Stomach smooth muscle (tissue), 2 donors: ENCODE measurements around the gene SLX9.

Source experiments
- H3K27ac ChIP-seq: one replicate; pipeline ENCODE4 v1.7.0; 2013; ENCODE audit warnings: mild to moderate bottlenecking, low read length, inconsistent platforms
- H3K27me3 ChIP-seq, 2 donors: one replicate each; pipeline ENCODE4 v1.7.0; 2013; ENCODE audit warnings: low read length in 2 of 2; ENCODE audit not compliant: insufficient read depth in 2 of 2, control insufficient read depth in 1 of 2
- H3K36me3 ChIP-seq, 2 donors: one replicate each; pipeline ENCODE4 v1.7.0; 2013; ENCODE audit warnings: low read length in 2 of 2; ENCODE audit not compliant: control insufficient read depth in 2 of 2, insufficient read depth in 2 of 2
- H3K4me1 ChIP-seq: one replicate; pipeline ENCODE4 v1.7.0; 2013; ENCODE audit warnings: low read length; ENCODE audit not compliant: control insufficient read depth, insufficient read depth
- H3K4me3 ChIP-seq, 2 donors: one replicate each; pipeline ENCODE4 v1.7.0; 2013; ENCODE audit warnings: low read length in 2 of 2
- H3K9ac ChIP-seq, 2 donors: one replicate each; pipeline ENCODE4 v1.7.0; 2013; ENCODE audit warnings: low read length in 2 of 2, mild to moderate bottlenecking in 1 of 2
- H3K9me3 ChIP-seq, 2 donors: one replicate each; pipeline ENCODE4 v1.7.0; 2013; ENCODE audit warnings: low read length in 2 of 2; ENCODE audit not compliant: control insufficient read depth in 2 of 2
- donor health status: healthy.
- donor health status: Pancreatic carcinoma.

Gene SLX9

DNA sequence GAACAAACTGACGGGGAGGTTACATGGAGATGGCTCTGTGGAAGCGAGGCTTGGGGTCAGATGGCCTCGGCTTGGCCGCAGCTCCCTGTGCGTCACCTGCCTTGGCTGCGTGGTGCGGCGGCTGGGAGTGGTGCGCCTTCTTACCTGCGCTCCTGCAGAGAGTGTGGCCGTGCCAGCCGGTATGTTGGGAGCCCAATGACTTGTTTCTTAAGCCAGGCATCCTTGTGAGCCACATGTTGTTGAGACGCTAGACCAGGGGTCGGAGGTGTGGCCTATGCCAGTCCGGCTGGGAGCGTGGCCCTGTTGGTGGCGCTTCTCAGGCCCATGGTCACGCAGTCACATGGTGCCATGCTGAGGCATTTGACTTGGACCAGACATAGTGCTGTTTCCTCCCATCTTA, 10.5 kb downstream of the SLX9 start:
- Histone ChIP-seq H3K36me3 (peaks cover 4 to 5% of the 10 kb centered on the region in 2 donors), H3K4me1 (peaks cover 45% of the 10 kb centered on the region), H3K27me3 (no peaks in the 10 kb centered on the region), H3K9ac (no peak overlapping the region), H3K9me3 (no peaks in the 10 kb centered on the region), H3K4me3 (no peak overlapping the region), H3K27ac (no peak overlapping the region)

DNA sequence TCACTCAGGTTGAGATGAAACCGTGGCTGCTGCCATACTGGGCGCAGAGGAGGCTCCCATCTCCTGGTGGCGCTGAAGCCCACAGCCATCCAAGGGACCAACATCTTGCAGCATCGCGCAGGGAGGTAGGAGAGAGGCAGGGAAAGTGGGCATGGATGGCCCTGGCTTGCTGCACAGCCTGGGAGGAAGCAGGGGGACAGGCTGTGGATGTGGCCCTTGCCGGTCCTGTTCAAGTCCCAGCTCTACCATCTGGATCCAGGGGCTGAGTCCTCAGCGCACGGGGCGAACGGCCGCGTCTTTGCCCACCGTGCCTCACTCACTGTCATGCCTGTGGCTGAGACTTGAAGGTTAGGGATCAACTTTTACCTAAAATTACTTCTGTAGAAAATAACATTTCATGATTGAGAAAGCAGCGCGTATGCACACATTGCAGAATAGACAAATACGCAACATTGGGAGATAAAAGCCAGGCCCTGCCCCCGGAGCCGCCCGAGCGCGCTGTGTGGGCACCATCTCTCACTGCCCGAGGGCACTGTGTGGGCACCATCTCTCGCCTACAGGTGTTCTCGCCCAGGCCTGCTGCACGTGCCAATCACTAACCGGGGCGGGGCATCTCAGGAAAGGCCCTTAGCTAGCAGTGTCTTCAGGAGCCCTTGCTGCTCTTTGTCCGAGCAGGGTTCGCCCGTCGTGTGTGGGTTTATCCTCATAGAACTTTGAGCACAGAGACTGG, 11.5 kb downstream of the SLX9 start:
- no peak overlapping the region for H3K27ac ChIP-seq
- H3K9me3 ChIP-seq = no peaks in the 10 kb centered on the region
- H3K27me3 ChIP-seq = no peaks in the 10 kb centered on the region
- H3K36me3 ChIP-seq = peaks cover 4% of the 10 kb centered on the region in 2 donors
- peaks cover 49% of the 10 kb centered on the region for H3K4me1 ChIP-seq
- H3K9ac ChIP-seq = no peak overlapping the region
- no peak overlapping the region for H3K4me3 ChIP-seq

DNA sequence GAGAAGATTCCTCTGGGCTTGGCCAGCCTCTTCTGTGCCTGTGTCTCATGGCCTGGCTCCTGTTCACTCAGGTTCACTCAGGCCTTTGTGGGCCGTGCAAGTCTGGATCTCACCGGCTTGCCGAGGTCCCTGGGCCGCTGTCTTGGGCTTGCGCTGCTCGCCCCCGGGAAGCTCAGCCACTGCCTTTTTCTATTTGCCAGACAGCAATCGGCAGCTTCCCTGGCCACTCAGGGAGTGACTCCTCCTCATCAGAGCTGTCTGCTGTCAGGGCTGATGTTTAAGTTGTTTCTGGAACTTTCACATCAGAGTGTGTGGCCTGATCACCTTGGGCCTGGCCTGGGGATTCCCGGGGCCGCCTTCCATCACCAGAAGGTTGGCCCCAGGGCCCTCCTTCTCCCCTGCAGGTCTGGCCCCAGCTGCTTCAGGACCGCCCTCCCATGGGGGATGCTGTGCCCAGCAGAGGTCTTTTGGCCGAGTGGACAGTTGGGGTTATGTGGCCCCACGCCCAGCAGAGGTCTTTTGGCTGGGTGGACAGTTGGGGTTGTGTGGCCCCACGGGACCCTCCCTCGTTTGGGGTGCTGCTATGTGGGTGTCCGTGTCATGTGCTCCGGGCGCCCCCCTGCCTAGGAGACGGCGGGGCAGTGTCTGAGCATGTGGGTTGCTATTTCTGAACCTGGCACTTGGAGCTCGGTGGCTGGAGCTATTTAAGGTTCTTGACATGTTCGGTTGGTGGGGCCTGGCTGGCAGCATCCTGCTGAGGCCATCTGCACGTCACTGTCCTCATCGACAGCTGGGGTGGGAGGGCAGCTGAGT, 12.5 kb downstream of the SLX9 start:
- Histone ChIP-seq H3K9me3 (no peaks in the 10 kb centered on the region), H3K27ac (no peak overlapping the region), H3K36me3 (peaks cover 2 to 3% of the 10 kb centered on the region in 2 donors), H3K9ac (no peak overlapping the region), H3K4me1 (peaks cover 49% of the 10 kb centered on the region), H3K4me3 (no peak overlapping the region), H3K27me3 (no peaks in the 10 kb centered on the region)

DNA sequence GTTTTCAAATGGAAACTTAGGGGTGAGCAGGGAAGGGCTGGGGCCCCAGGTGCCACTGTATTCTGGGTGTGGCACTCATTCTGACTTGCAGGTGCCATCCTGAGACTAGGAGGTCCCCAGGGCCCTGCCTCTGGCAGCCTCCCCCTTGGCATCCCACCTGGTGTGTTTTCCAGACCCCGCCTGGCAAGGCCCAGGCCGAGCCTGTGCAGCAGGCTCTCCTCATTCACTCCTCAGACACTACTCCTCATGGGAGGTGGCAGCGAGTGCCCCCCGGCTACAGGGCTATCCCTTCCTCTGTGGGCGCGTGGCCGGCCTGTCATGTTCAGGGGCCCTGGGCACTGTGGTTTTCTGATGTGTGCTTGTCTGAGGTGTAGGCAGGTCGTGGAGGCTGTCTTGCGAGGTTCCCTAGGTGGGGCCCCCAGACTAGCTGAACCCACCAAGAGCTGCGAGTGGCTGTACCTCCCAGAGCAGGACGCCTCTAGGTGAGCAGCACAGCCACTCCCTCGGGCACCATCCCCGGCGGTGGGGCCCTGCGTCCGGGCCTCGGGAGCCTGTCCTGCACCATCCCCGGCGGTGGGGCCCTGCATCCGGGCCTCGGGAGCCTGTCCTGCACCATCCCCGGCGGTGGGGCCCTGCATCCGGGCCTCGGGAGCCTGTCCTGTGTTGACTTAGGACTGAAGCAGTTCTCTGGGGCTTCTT, 13.2 kb downstream of the SLX9 start:
- H3K9ac ChIP-seq = no peak overlapping the region
- no peaks in the 10 kb centered on the region for H3K9me3 ChIP-seq
- H3K4me1 ChIP-seq = peaks cover 57% of the 10 kb centered on the region
- no peak overlapping the region for H3K4me3 ChIP-seq
- H3K27me3 ChIP-seq = no peaks in the 10 kb centered on the region
- peaks cover 0 to 2% of the 10 kb centered on the region in 2 donors for H3K36me3 ChIP-seq
- no peak overlapping the region for H3K27ac ChIP-seq

DNA sequence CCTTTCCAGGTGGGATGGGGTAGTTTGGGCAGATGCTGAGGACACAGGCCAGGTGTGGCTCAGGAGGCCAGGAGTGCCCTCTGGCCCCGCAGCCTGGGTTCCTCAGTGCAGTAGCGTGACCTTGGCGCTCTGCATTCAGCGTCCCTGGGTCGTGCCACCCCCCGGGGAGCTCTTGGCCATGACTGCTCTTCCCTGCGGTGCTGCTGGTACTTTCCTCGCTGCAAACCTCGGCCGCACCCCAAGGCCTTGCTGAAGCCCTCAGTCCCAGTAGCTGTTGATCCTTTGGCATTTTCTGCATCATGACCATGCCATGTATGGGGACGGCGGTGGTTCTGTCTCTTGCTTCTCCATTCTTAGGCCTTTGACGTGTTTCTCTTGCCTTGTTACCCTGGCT, 13.8 kb downstream of the SLX9 start:
- Histone ChIP-seq H3K4me1 (peaks cover 62% of the 10 kb centered on the region), H3K9me3 (no peaks in the 10 kb centered on the region), H3K36me3 (peaks cover 0 to 2% of the 10 kb centered on the region in 2 donors), H3K4me3 (no peak overlapping the region), H3K27ac (no peak overlapping the region), H3K27me3 (no peaks in the 10 kb centered on the region), H3K9ac (no peak overlapping the region)

DNA sequence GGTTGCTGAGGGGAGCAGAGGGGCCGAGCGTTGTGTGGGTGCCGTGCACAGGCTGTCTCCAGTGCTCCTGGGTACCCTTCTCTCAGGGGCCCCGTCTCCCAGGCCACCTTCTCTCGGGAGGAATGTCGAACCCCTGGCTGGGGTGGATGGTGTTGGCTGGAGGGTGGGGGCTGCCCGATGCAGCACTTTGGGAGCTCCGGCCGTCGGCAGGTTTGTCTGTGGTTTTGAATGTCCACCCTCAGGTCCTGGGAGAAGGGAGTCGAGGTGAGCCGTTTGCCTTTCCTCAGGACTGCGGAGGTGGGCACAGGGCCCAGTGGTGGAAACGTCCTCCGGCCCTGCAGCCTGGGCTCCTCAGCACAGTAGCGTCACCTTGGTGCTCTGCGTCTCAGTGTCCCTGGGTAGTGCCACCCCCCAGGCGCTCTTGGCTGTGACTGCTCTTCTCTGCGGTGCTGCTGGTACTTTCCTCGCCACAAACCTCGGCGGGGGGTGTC, 14.5 kb downstream of the SLX9 start:
- peak overlapping the region; percentile 18 for H3K27ac ChIP-seq
- H3K27me3 ChIP-seq = no peaks in the 10 kb centered on the region
- no peak overlapping the region for H3K4me3 ChIP-seq
- no peak overlapping the region for H3K9ac ChIP-seq
- peaks cover 66% of the 10 kb centered on the region for H3K4me1 ChIP-seq
- no peaks in the 10 kb centered on the region for H3K9me3 ChIP-seq
- H3K36me3 ChIP-seq = peaks cover 0 to 2% of the 10 kb centered on the region in 2 donors

DNA sequence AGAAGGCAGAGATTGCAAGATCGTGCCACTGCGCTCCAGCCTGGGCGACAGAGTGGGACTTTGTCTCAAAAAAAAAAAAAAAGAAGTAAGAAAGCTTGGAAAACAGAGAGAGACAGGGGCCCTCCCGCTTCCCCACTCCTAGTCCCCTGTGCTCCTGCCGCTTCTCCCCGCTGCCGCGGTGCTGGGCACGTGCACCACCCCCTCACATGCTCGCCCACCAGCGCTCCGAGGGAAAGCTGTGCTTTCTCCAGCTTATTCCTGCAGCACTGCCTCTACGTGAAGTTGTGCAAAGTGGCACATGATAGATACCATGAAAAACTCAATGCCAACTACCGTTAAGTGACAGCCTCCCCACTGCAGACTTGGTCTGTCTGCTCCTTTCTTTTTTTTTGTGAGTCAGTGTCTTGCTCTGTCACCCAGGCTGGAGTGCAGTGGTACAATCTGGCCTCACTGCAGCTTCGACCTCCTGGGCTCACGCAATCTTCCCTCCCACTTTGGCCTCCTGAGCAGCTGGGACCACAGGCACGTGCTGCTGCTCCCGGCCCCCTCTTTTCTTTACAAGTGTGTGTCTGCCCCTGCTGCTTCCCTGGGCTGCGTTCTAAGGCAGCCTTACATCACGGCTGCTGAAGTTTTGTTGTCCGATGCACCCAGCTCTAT, 15.4 kb downstream of the SLX9 start:
- no peak overlapping the region for H3K4me3 ChIP-seq
- H3K27ac ChIP-seq = no peak overlapping the region
- H3K4me1 ChIP-seq = peaks cover 66% of the 10 kb centered on the region
- H3K27me3 ChIP-seq = no peaks in the 10 kb centered on the region
- H3K9me3 ChIP-seq = no peaks in the 10 kb centered on the region
- H3K36me3 ChIP-seq = peaks cover 0 to 2% of the 10 kb centered on the region in 2 donors
- no peak overlapping the region for H3K9ac ChIP-seq

DNA sequence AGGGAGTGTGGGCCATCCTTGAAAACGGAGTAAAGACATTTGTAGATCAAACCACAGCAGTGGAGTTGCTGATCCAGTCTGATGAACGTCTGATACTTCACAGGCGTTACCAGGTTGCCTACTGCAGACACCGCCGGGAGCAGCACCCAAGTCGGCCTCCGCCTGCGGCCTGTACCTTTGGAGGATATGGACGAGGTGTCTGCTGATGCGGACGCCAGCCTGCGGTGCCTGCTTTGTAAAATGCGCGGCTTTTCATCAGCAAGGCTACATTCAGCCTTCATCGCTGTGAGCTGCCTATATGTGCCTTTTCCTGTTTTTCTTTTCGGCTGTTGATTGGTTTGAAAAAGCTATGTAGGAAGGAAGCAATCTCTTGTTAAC, 16.0 kb downstream of the SLX9 start:
- H3K36me3 ChIP-seq = peaks cover 0 to 2% of the 10 kb centered on the region in 2 donors
- H3K27ac ChIP-seq = no peak overlapping the region
- no peak overlapping the region for H3K9ac ChIP-seq
- H3K27me3 ChIP-seq = no peaks in the 10 kb centered on the region
- no peak overlapping the region for H3K4me3 ChIP-seq
- H3K4me1 ChIP-seq = peaks cover 67% of the 10 kb centered on the region
- no peaks in the 10 kb centered on the region for H3K9me3 ChIP-seq

DNA sequence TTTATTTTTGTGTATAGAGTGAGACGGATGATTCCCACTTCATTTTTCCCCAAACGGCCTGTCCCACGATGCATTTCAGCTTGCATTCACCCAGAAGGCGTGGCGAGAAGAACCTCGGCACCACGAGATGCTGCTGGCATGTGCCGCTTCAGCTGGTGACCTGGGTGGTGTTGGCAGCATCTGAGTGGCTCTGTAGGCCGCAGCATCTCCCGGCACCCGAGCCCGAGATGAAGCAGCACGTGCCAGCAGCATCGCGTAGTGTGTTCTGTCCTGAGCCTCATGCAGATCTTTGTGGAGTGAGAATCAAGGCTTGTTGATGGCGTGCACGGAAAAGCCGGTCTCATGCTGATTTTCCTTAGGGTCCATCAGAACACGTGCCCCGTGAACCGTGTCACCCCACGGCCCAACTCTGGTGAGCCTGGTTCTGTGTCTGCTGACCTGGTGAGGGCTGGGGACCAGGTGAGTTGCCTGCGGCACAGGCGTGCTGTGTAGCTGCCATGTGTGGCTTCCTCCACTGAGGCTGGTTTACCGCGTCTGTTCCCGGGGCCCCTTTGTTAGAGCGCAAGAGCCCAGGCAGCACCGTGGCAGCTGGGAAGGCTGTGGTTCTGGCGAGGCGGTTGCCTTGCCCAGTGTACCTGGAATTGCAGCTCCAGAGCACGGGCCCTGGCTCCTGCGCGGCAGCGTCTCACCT, 16.7 kb downstream of the SLX9 start:
- H3K27ac ChIP-seq = no peak overlapping the region
- peaks cover 71% of the 10 kb centered on the region for H3K4me1 ChIP-seq
- no peaks in the 10 kb centered on the region for H3K27me3 ChIP-seq
- H3K9me3 ChIP-seq = no peaks in the 10 kb centered on the region
- H3K36me3 ChIP-seq = peaks cover 0 to 2% of the 10 kb centered on the region in 2 donors
- no peak overlapping the region for H3K9ac ChIP-seq
- no peak overlapping the region for H3K4me3 ChIP-seq
